Myocyte (in vitro differentiated cells): Measurements from ENCODE around the gene SUOX. TPM values are rescaled to one million over a fixed set of nuclear protein-coding genes. Genes with fewer than 3 reads are reported as not detected.
"Not testable (repeated sequence)": the region's sequence is repeated elsewhere in the genome, so short reads cannot be mapped to it uniquely, and the experiment has no call there.

Experiments
- DNase-seq: peaks from one replicate; pipeline ENCODE4 v3.0.0-alpha.2; 2012; ENCODE audit warnings: low read depth
- total RNA-seq: library from RNA; depleted of rRNA; stranded (reverse); fragments of >200 nt; gene quantifications from 2 replicates; pipeline ENCODE4 v1.2.3, GENCODE V29; 2014

Gene SUOX
- total RNA-seq, 1 donor from 2014 or later = 15.8 TPM

- no peak for DNase-seq
These were observed 13.7 kb upstream of the SUOX start for GRCh38 chr12:55983232-55983842.

DNA sequence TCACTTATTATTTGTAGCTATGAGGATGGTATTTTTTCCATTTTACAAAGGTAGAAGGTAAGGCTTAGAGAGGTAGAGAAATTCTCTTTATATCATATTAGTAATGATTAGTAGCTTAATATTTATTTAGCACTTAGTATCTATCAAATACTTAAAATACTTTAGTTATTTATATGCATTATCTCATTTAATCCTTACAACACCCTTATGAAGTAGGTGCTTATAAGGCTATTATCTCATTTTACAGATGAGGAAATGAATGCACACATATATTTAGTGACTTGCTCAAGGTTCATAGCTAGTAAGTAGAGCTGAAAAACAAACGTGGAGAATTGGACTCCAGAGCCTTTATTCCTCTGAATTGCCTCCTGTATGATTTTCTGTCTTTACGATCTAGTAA is 12.2 kb upstream of the SUOX start:
- no peak for DNase-seq

DNA sequence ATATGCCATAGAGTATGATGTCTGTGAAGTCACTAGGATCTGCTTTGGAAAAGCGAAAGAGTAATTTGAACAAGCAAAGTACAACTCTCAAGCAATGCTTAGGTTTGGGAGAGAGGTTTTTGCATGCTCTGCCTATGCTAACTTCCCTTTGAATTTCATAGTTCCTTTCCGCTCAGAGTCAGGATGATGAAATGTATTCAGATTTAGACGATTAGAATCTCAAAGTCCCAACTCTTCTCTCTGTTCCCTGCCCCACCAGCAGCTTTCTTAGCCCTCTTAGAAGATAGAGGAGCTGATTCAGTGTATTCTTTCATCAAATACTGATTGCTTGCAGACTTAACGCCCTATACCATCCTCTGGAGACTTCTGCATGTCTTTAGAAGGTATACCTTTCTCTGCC is 11.7 kb upstream of the SUOX start:
- DNase-seq = no peak

- DNase-seq = not testable (repeated sequence)
These were observed 11.1 kb upstream of the SUOX start for GRCh38 chr12:55985976-55986375.

- DNase-seq = no peak
These were observed 6.0 kb upstream of the SUOX start for GRCh38 chr12:55991110-55991509.

- no peak for DNase-seq
These were observed 3.7 kb upstream of the SUOX start for GRCh38 chr12:55993230-55993853.

DNA sequence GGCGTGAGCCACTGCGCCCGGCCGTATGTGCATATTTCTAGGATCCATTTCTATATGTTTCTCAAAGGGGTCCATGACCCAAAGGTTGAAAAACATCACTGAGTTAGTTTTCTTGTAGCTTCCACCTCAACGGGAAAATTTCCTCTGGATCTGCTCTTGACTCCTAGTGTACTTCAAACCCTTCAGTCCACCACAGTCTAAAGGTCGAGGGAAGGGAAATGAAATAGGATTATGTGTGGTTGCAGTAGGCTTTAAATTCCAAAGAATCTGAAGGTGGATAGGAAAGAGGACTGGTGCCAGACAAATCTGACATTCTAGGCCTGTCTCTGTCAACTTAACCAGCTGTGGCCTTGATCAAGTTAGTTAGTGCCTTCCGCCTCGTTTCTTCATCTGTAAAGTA is 1.7 kb upstream of the SUOX start:
- no peak for DNase-seq

DNA sequence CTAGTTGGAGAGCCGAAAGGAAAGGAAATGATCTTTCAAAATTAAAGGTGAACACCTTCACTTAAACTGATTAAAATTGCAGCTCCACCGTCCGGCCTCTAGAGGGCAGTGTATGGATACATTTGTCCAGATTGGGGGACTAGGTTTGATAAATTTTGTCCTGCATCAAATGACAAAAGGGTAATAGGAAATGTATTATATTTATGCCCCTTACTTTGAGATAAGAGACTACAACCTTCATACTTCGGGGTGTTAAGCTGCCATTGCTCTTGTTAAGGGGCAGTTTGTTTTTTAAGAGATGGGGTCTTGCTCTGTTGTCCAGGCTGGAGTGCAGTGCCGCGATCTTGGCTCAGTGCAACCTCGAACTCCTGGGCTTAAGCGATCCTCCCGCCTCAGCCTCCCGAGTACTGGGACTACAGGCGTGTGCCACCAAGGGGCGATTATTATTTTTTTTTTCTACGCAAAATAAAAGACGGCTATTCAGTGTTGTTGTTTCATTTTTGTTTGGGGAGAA is 818 bp upstream of the SUOX start:
- DNase-seq = peak; percentile 75

DNA sequence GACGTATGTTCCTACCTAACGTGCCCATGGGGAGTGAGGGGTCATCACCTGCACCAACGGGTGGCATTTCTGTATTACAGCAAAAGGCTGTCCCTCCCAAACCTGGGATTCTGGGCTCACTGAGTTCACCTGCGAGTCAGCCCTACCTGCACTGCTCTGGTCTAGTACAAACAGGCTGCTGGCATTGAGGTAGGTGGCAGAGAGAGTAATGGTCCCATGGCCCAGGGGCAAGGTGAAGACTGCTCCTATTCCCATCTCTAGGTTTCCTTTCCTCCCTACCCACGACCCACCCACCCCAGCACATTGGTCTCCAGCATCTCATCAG is 421 bp downstream of the SUOX start:
- DNase-seq = no peak

- DNase-seq = not testable (repeated sequence)
These were observed 2.4 kb downstream of the SUOX start for GRCh38 chr12:55999522-55999921.

DNA sequence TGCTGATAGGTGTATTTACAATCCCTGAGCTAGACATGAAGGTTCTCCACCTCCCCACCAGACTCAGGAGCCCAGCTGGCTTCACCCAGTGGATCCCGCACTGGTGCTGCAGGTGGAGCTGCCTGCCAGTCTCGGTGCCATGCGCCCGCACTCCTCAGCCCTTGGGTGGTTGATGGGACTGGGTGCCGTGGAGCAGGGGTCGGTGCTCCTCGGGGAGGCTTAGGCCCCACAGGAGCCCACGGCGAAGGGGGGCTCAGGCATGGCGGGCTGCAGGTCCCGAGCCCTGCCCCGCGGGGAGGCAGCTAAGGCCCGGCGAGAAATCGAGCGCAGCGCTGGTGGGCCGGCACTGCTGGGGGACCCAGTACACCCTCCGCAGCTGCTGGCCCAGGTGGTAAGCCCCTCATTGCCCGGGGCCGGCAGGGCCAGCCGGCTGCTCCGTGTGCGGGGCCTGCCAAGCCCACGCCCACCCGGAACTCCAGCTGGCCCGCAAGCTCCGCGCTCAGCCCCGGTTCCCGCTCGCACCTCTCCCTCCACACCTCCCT is 3.0 kb downstream of the SUOX start:
- DNase-seq = not testable (repeated sequence)

- DNase-seq = no peak
These were observed 4.5 kb downstream of the SUOX start for GRCh38 chr12:56001487-56002100.

DNA sequence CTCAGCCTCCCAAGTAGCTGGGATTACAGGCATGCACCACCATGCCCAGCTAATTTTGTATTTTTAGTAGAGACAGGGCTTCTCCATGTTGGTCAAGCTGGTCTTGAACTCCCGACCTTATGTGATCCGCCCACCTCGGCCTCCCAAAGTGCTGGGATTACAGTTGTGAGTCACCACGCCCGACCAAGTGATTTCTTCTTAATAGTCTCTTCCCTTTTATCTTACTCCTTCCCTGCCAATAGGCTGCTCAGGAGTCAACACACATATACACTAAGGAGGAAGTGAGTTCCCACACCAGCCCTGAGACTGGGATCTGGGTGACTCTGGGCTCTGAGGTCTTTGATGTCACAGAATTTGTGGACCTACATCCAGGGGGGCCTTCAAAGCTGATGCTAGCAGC is 6.3 kb downstream of the SUOX start:
- not testable (repeated sequence) for DNase-seq

- no peak for DNase-seq
These were observed 7.1 kb downstream of the SUOX start for GRCh38 chr12:56004211-56004610.

DNA sequence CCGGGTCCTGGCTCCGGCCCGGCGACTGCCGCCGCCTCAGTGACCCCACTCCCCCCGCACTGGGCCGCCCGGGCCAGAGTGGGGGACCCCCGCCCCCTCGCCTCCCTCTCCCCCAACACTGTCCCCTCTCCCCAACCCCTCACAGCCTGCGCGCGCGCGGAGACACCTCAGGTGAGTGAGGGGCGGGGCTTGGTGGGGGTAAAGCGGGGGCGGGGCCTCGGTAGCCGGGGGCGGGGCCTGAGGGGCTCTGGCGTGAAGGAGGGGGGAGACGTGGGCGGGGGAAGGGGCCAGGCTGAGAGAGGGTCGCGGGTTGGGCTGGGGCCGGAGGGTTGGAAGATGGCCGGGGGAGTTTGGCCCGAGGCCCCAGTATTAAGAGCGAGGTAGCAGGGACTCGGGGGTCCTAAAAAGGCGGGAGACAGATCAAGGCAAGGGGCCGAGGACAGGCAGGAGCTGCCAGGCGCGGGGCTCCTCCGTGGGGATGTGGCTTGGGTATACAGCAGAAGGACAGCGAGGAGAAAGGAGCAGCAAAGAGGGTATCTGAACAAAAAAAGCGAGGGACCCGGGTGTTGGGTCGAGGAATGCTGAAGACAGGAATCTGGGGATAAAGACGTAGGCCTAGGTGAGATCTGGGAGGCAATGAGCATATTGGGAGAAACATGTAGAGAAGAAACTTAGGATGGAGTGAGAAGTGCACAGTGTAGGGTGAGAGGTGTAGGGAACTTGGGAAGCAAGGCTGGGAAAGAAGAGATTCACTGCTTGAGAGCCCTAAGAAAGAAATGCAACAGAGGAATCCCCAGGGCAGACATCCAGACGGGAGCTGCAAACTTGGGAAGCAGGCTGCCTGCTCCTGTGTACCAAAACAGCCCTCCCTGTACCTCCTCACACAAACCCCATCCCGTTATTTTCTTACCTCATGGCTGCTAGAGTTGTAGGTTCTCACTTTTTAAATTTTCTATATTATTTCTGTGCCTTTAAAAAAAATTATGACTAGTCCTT is 10.8 kb downstream of the SUOX start:
- DNase-seq = peak; percentile 17

DNA sequence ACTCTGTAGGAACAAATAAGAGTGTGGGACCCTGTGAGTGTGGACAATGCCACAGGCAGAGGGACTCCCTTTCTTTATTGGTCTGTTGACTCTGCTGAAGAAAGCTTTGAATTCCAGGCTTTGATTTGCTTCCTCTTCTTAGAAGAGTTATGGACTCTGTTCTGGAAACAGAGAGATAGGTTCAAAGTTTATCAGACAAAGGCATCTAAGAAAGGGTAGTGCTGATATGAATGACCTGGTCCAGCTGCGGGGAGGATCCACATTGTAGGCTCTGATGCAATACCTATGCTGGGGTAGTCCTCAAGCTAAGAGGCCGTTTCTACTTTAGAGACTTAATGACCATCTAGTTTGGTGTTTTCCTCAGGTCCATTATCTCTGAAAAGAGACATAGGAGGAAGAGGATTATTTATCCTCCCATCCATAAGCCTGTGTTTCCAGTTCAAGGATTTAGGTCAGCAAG is 13.1 kb downstream of the SUOX start:
- DNase-seq = no peak

GRCh38 chr12:56011509-56012090 is 14.5 kb downstream of the SUOX start:
- no peak for DNase-seq

GRCh38 chr12:56013482-56013881 is 16.4 kb downstream of the SUOX start:
- DNase-seq = no peak

DNA sequence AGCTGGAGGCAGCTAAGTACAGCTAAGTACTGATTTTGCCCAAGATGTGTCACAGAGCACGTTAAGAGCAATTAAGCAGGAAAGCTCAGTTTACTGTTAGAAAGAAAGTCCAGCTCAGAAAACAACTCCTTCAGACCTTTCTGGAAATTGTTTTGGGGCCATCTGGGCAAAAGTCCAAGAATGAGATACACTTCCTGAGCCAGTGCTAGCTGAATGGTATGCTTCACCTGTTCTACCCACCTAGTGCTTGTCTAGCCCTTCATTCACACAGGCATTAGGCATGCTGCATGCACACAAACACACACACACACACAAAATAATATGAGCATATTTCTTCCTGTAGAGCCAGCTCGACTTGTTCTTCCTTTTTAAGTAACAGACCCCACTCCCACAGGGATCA is 17.1 kb downstream of the SUOX start:
- DNase-seq = no peak

- DNase-seq = no peak
These were observed 20.1 kb downstream of the SUOX start for GRCh38 chr12:56017181-56017580.

GRCh38 chr12:56018356-56018755 is 21.3 kb downstream of the SUOX start:
- no peak for DNase-seq
